SK-N-SH (cell line): Measurements from ENCODE around the gene TP53BP2.

Source experiments
- MAX ChIP-seq: IDR thresholded peaks from 2 replicates; pipeline ENCODE4 v1.4.0; 2012; ENCODE audit warnings: low read depth
- NFIC ChIP-seq: IDR thresholded peaks from 2 replicates; pipeline ENCODE4 v1.4.0; 2012; ENCODE audit warnings: borderline replicate concordance
- TEAD4 ChIP-seq: IDR thresholded peaks from 2 replicates; pipeline ENCODE4 v1.4.0; 2012; ENCODE audit warnings: mild to moderate bottlenecking, borderline replicate concordance; ENCODE audit not compliant: insufficient read depth

- no peak for TF ChIP-seq TEAD4
- TF ChIP-seq MAX = no peak
- TF ChIP-seq NFIC = no peak
Observed at GRCh38 chr1:223788746-223789415, 56.9 kb downstream of the TP53BP2 start.
